SK-N-SH (cell line): ENCODE results near the gene JMJD1C.

Source experiments
- CHD2 ChIP-seq: fragments of 150-350 bp; IDR thresholded peaks from 2 replicates; pipeline ENCODE4 v1.6.1; 2018; ENCODE audit warnings: low read length; ENCODE audit not compliant: partially characterized antibody
- GATA2 ChIP-seq: sonication (generic); formaldehyde crosslinking; IDR thresholded peaks from 2 replicates; pipeline ENCODE4 v1.5.0; 2020; ENCODE audit warnings: mild to moderate bottlenecking, missing genetic modification reagents
- JUND ChIP-seq: IDR thresholded peaks from 2 replicates; pipeline ENCODE4 v1.4.0; 2012
- POLR2AphosphoS5 ChIP-seq: IDR thresholded peaks from 2 replicates; pipeline ENCODE4 v1.6.1; 2012; ENCODE audit warnings: low read depth, low read length
- RAD21 ChIP-seq: IDR thresholded peaks from 2 replicates; pipeline ENCODE4 v1.6.1; 2012; ENCODE audit warnings: mild to moderate bottlenecking, low read length
- RCOR1 ChIP-seq: fragments of 150-350 bp; IDR thresholded peaks from 2 replicates; pipeline ENCODE4 v1.6.1; 2017; ENCODE audit warnings: antibody characterized with exemption, low read length
- TF ChIP-seq, protein P1 (sequence below): fragments of 200-600 bp; sonication (generic); IDR thresholded peaks from 2 replicates; pipeline ENCODE4 v1.6.1; 2017; ENCODE audit warnings: antibody characterized with exemption, mild to moderate bottlenecking, moderate library complexity
- TF ChIP-seq, protein P2 (sequence below): IDR thresholded peaks from 2 replicates; pipeline ENCODE4 v1.4.0; 2012; ENCODE audit warnings: low read depth

DNA sequence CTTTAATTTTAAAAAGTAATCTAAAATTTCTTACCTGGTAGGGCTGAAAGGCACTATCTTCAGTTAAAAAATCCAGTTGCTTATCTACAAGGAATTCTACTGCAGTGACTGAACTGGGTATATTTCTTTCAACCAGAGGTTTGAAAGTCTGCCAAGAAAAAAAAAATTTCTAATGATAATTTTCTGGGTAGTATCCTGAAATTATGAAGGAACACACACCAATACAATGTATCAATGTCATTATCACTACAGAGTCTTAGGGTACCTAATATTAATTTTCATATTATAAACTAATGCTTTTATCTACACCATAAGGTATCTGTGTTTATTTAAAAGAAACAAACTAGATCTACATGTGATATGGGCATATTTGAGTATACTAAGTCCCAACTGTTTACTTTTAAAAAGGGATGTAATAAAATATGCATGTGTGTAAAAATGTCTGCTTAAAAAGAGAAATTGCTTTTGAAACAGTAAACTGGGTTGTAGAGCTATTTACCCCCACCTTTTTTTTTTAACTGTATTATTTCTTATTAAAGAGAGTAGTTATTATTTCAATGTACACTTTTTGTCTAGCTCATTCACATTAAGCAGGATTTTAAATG is 201.1 kb downstream of the JMJD1C start:
- TF ChIP-seq, protein P1, sequence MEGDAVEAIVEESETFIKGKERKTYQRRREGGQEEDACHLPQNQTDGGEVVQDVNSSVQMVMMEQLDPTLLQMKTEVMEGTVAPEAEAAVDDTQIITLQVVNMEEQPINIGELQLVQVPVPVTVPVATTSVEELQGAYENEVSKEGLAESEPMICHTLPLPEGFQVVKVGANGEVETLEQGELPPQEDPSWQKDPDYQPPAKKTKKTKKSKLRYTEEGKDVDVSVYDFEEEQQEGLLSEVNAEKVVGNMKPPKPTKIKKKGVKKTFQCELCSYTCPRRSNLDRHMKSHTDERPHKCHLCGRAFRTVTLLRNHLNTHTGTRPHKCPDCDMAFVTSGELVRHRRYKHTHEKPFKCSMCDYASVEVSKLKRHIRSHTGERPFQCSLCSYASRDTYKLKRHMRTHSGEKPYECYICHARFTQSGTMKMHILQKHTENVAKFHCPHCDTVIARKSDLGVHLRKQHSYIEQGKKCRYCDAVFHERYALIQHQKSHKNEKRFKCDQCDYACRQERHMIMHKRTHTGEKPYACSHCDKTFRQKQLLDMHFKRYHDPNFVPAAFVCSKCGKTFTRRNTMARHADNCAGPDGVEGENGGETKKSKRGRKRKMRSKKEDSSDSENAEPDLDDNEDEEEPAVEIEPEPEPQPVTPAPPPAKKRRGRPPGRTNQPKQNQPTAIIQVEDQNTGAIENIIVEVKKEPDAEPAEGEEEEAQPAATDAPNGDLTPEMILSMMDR: no peak
- TF ChIP-seq GATA2 (CRISPR knock-in tag) (no peak), CHD2 (no peak), POLR2AphosphoS5 (no peak), RAD21 (no peak), RCOR1 (no peak), JUND (no peak)
- TF ChIP-seq, protein P2, sequence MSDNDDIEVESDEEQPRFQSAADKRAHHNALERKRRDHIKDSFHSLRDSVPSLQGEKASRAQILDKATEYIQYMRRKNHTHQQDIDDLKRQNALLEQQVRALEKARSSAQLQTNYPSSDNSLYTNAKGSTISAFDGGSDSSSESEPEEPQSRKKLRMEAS: no peak
